OCI-LY3 (cell line): ENCODE data around the gene ANKAR.

Source experiments
- EZH2phosphoT487 ChIP-seq: fragments of 200-600 bp; shearing (Covaris generic); IDR thresholded peaks from 2 replicates; pipeline ENCODE4 v1.6.1; 2018; ENCODE audit warnings: antibody characterized with exemption, mixed run types, low read depth
- TF ChIP-seq, protein P1 (sequence below): fragments of 200-600, 300-600 bp; sonication (generic); IDR thresholded peaks from 2 replicates; pipeline ENCODE4 v1.5.1; 2014; ENCODE audit warnings: antibody characterized with exemption, low read length, low read depth

DNA sequence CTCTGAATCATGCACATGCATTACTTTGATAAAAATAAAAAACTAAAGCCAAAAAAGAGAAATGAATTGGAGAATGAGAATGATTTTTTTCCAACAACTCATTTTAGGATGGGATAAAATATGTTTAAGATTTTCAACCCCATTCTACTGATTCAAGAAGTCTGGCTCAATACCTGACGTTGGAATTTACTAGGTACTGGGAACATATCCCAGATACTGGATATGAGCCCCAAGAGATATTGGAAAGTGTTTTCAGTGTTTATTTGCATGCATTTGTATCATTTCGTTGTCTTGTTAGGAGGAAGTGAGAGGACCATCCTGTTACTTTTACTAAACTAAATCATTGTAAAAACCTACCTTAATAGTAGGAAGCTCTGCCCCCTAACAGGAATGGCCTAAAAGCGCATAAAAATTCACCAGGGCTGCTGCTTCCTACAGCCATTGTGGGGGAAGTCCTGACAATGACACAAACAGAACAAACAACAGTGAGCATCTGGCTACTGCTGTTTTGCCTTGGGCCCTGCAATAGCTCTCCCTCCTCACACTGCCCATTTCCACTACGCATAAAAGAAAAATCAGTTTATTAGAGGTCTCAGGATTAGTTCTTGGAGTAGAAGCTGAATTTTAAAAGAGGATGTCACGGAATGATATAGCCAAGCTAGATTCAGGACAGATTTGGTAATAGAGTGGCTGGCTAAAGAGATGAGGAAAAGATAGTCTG, 35.2 kb downstream of the ANKAR start:
- TF ChIP-seq, protein P1, sequence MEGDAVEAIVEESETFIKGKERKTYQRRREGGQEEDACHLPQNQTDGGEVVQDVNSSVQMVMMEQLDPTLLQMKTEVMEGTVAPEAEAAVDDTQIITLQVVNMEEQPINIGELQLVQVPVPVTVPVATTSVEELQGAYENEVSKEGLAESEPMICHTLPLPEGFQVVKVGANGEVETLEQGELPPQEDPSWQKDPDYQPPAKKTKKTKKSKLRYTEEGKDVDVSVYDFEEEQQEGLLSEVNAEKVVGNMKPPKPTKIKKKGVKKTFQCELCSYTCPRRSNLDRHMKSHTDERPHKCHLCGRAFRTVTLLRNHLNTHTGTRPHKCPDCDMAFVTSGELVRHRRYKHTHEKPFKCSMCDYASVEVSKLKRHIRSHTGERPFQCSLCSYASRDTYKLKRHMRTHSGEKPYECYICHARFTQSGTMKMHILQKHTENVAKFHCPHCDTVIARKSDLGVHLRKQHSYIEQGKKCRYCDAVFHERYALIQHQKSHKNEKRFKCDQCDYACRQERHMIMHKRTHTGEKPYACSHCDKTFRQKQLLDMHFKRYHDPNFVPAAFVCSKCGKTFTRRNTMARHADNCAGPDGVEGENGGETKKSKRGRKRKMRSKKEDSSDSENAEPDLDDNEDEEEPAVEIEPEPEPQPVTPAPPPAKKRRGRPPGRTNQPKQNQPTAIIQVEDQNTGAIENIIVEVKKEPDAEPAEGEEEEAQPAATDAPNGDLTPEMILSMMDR: no peak
- no peak for TF ChIP-seq EZH2phosphoT487
